ENCODE data around the gene M1AP. TPM values are rescaled to one million over a fixed set of nuclear protein-coding genes. Genes with fewer than 3 reads are reported as not detected.

M1AP gene
- total and polyA plus RNA-seq, 9 of the 15 experiments (the other 6 are each of a cell fraction or from before 2014, with no cell fraction given): 0.06 to 0.33 (median 0.11) TPM; not detected in 4

DNA sequence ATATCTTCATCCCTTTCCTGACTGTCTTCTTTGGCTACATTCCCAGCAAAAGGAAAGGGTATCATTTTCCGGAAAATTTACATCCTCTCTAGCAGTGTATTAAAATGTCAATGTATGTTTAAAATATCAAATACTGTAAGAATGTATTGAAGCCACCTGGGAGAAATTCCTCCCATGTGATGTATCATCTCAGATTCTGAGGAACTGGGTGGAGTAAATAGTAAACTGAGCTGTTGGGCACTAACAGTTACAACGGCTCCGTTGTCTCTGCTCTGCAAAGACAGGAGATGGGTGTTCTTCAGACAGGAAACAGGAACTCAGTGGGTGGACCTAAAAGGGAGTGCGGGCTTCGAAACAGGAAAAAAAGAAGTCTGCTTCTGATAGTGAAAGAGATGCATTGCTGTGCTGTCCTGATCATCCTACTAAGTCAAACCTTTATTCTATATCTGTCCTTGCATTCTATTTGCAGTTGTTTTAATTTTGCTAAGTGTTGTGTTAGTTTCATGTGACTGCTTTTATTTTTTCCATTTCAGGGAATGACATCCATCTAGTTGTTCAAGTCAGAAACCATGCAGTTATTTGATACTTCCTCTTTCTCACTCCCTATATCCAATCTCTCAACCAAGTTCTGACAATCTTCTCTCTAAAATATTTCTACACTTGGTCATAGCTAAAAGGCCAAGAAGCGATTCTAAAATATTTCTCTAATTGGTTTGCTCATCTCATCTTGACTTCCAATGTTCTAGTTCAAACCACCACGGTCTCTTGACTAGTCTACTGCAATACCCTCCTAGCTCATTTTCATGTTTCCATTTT, 74.2 kb downstream of the M1AP start (continued):
- TF ChIP-seq DIDO1 (tag; IDR thresholded peaks at IDR 0.05; ENCODE audit: low read depth) (0 out of 2 replicates have a peak, but pooled peaks have one; percentile 37), MAFF (IDR thresholded peaks at IDR 0.05; ENCODE audit: low read length) (no peak), BRD9 (IDR thresholded peaks at IDR 0.05; ENCODE audit: low read depth, partially characterized antibody) (no peak), FUS (optimal IDR thresholded peaks at IDR 0.05; ENCODE audit: low read depth, low read length) (no peak), CC2D1A (IDR thresholded peaks at IDR 0.05) (no peak), SREBF2 (CRISPR knock-in tag; IDR thresholded peaks at IDR 0.05) (no peak), CEBPB (tag; IDR thresholded peaks at IDR 0.05) (no peak), SP1 (CRISPR knock-in tag; IDR thresholded peaks at IDR 0.05) (no peak), ZBTB17 (CRISPR knock-in tag; IDR thresholded peaks at IDR 0.05) (no peak), SOX6 (IDR thresholded peaks at IDR 0.05) (0 out of 2 replicates have a peak, but pooled peaks have one; percentile 6), EZH2 (IDR thresholded peaks at IDR 0.05; ENCODE audit: borderline replicate concordance, low read depth, low read length) (no peak), ZEB2 (IDR thresholded peaks at IDR 0.05) (no peak), ZSCAN29 (IDR thresholded peaks at IDR 0.05) (no peak), CHD1 (IDR thresholded peaks at IDR 0.05; ENCODE audit: low read length) (no peak), BDP1 (IDR thresholded peaks at IDR 0.05; ENCODE audit: insufficient read depth, insufficient read length) (no peak), TAL1 (IDR thresholded peaks at IDR 0.05) (no peak), SPI1 (IDR thresholded peaks at IDR 0.05; ENCODE audit: borderline replicate concordance, low read depth, low read length) (peak; percentile 88; the same call in 1 of the 2 replicates), RAD51 (IDR thresholded peaks at IDR 0.05; ENCODE audit: borderline replicate concordance, low read depth) (no peak)
- TF ChIP-seq, protein P1, sequence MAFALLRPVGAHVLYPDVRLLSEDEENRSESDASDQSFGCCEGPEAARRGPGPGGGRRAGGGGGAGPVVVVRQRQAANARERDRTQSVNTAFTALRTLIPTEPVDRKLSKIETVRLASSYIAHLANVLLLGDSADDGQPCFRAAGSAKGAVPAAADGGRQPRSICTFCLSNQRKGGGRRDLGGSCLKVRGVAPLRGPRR (CRISPR knock-in tag; IDR thresholded peaks at IDR 0.05): no peak
- TF ChIP-seq, protein P2, sequence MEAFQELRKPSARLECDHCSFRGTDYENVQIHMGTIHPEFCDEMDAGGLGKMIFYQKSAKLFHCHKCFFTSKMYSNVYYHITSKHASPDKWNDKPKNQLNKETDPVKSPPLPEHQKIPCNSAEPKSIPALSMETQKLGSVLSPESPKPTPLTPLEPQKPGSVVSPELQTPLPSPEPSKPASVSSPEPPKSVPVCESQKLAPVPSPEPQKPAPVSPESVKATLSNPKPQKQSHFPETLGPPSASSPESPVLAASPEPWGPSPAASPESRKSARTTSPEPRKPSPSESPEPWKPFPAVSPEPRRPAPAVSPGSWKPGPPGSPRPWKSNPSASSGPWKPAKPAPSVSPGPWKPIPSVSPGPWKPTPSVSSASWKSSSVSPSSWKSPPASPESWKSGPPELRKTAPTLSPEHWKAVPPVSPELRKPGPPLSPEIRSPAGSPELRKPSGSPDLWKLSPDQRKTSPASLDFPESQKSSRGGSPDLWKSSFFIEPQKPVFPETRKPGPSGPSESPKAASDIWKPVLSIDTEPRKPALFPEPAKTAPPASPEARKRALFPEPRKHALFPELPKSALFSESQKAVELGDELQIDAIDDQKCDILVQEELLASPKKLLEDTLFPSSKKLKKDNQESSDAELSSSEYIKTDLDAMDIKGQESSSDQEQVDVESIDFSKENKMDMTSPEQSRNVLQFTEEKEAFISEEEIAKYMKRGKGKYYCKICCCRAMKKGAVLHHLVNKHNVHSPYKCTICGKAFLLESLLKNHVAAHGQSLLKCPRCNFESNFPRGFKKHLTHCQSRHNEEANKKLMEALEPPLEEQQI (IDR thresholded peaks at IDR 0.05): peak; percentile 39; the same call in 1 of the 2 replicates
- TF ChIP-seq, protein P3, sequence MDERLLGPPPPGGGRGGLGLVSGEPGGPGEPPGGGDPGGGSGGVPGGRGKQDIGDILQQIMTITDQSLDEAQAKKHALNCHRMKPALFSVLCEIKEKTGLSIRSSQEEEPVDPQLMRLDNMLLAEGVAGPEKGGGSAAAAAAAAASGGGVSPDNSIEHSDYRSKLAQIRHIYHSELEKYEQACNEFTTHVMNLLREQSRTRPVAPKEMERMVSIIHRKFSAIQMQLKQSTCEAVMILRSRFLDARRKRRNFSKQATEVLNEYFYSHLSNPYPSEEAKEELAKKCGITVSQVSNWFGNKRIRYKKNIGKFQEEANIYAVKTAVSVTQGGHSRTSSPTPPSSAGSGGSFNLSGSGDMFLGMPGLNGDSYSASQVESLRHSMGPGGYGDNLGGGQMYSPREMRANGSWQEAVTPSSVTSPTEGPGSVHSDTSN (CRISPR knock-in tag; IDR thresholded peaks at IDR 0.05; ENCODE audit: low read depth): no peak
- TF ChIP-seq, protein P3 (tag; conservative IDR thresholded peaks at IDR 0.05; ENCODE audit: low read depth): peak; percentile 39
- TF ChIP-seq, protein P4, sequence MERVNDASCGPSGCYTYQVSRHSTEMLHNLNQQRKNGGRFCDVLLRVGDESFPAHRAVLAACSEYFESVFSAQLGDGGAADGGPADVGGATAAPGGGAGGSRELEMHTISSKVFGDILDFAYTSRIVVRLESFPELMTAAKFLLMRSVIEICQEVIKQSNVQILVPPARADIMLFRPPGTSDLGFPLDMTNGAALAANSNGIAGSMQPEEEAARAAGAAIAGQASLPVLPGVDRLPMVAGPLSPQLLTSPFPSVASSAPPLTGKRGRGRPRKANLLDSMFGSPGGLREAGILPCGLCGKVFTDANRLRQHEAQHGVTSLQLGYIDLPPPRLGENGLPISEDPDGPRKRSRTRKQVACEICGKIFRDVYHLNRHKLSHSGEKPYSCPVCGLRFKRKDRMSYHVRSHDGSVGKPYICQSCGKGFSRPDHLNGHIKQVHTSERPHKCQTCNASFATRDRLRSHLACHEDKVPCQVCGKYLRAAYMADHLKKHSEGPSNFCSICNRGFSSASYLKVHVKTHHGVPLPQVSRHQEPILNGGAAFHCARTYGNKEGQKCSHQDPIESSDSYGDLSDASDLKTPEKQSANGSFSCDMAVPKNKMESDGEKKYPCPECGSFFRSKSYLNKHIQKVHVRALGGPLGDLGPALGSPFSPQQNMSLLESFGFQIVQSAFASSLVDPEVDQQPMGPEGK (CRISPR knock-in tag; IDR thresholded peaks at IDR 0.05; ENCODE audit: borderline replicate concordance): no peak
